A673 (cell line): ENCODE measurements around the gene HSD17B8.

Experiments used
- CTCF ChIP-seq: fragments of 300-800, 200-600 bp; sonication (generic); conservative IDR thresholded peaks from 2 replicates; pipeline ENCODE4 v1.5.1; 2017; ENCODE audit warnings: low read depth, mild to moderate bottlenecking, antibody characterized with exemption, low read length, moderate library complexity, mixed read lengths
- EZH2 ChIP-seq: fragments of 200-600 bp; sonication (generic); IDR thresholded peaks from 2 replicates; pipeline ENCODE4 v1.6.1; 2017; ENCODE audit warnings: borderline replicate concordance, low read depth, mild to moderate bottlenecking, mixed read lengths, antibody characterized with exemption, low read length; ENCODE audit not compliant: poor library complexity, severe bottlenecking

GRCh38 chr6:33156964-33157363 is 47.5 kb upstream of the HSD17B8 start:
- TF ChIP-seq CTCF (no peak), EZH2 (no peak)
